RWPE2 (cell line): Measurements from ENCODE around the gene CAVIN4.

Source experiments
- ATAC-seq: fragments of 200-7000 bp; cut with Tn5 transposase; 3 replicates; pipeline ENCODE4 v1.9.1; 2021; ENCODE audit warnings: low read depth
- DNase-seq: peaks from one replicate; pipeline ENCODE4 v3.0.0-alpha.2; 2020; ENCODE audit warnings: low spot score
- H3K27ac ChIP-seq: fragments of 450-650 bp; 2 replicates; pipeline ENCODE4 v1.5.1; 2017; ENCODE audit warnings: mild to moderate bottlenecking; ENCODE audit not compliant: poor library complexity, severe bottlenecking
- H3K27me3 ChIP-seq: fragments of 250-450 bp; sonication (Bioruptor Pico); 2 replicates; pipeline ENCODE4 v1.5.1; 2021; ENCODE audit warnings: mild to moderate bottlenecking, moderate library complexity; ENCODE audit not compliant: insufficient read depth, poor library complexity, severe bottlenecking
- H3K36me3 ChIP-seq: fragments of 250-450 bp; sonication (Bioruptor Pico); 2 replicates; pipeline ENCODE4 v1.5.1; 2020; ENCODE audit warnings: low read depth, mild to moderate bottlenecking, moderate library complexity
- H3K4me1 ChIP-seq: fragments of 250-450 bp; sonication (Bioruptor Pico); 2 replicates; pipeline ENCODE4 v1.5.1; 2021; ENCODE audit warnings: mild to moderate bottlenecking, moderate library complexity; ENCODE audit not compliant: insufficient read depth, poor library complexity, severe bottlenecking
- H3K4me3 ChIP-seq: fragments of 250-450 bp; sonication (Bioruptor Pico); 2 replicates; pipeline ENCODE4 v1.5.1; 2021; ENCODE audit warnings: mild to moderate bottlenecking, moderate library complexity; ENCODE audit not compliant: severe bottlenecking
- H3K9me3 ChIP-seq: fragments of 250-450 bp; sonication (Bioruptor Pico); 2 replicates; pipeline ENCODE4 v1.5.1; 2021; ENCODE audit warnings: mild to moderate bottlenecking, moderate library complexity; ENCODE audit not compliant: severe bottlenecking
- CTCF ChIP-seq: fragments of 450-650 bp; IDR thresholded peaks from one replicate; pipeline ENCODE4 v1.5.1; 2017; ENCODE audit warnings: mild to moderate bottlenecking, moderate library complexity; ENCODE audit not compliant: poor library complexity, severe bottlenecking

CAVIN4 gene

GRCh38 chr9:100587375-100587774, 9.5 kb downstream of the CAVIN4 start:
- DNase-seq, result no peak
- H3K36me3 ChIP-seq, result no peaks in the 10 kb centered on the region
- H3K27ac ChIP-seq, result no peak overlapping the region

DNA sequence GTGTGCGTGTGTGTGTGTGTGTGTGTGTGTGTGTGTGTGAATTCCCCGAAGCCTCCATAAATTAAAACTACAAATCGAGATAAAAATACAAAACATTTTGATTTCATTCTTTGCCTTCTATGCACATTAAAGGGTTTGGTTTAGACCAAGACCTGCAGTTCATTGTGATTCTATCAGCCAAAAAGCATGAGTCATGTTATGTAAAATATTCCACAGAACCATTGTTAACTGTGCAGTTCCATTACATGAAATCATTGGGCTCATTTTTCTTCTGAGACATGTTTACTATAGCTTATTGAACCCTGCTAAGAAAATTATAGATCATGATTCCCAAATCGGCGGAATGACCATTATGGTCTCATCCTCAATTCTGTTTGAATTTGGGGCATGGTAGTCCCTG, 11.7 kb downstream of the CAVIN4 start:
- TF ChIP-seq CTCF, result no peak
- Histone ChIP-seq H3K4me3 (no peak overlapping the region), H3K36me3 (no peaks in the 10 kb centered on the region), H3K4me1 (no peaks in the 10 kb centered on the region), H3K9me3 (no peaks in the 10 kb centered on the region), H3K27ac (no peak overlapping the region), H3K27me3 (no peaks in the 10 kb centered on the region)
- DNase-seq, result no peak
- ATAC-seq, result peak; percentile 55; the same call in 2 of the 3 replicates

More at GRCh38 chr9:100587375-100587774, 9.5 kb downstream of the CAVIN4 start:
- no peak for TF ChIP-seq CTCF
- Histone ChIP-seq H3K4me3 (no peak overlapping the region), H3K9me3 (no peaks in the 10 kb centered on the region), H3K4me1 (no peaks in the 10 kb centered on the region), H3K27me3 (no peaks in the 10 kb centered on the region)
- 0 out of 3 replicates have a peak, but pooled peaks have one; percentile 29 for ATAC-seq

DNA sequence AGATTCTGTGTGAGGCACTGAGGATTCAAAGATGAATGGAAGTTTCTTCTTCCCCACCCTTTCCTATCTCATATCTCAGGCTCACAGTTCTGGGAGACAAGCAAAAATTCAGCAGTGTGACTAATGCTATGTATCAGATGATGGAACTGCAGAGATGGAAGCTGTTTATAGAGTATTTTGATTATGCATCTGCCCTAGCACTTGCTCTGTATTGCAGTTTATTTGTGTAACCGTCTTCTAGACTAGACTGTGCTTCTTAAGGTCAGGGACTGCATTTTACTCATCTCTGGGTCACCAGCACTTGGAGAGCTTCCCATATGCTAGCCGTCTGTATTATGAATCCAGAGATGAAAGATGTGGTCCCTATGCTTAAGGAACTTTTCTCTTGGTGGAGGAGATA, 12.6 kb downstream of the CAVIN4 start:
- H3K36me3 ChIP-seq, result no peaks in the 10 kb centered on the region
- no peak overlapping the region for H3K4me3 ChIP-seq
- no peaks in the 10 kb centered on the region for H3K4me1 ChIP-seq
- H3K9me3 ChIP-seq, result no peaks in the 10 kb centered on the region
- H3K27ac ChIP-seq, result no peak overlapping the region
- ATAC-seq, result no peak
- DNase-seq, result no peak
- no peaks in the 10 kb centered on the region for H3K27me3 ChIP-seq
- TF ChIP-seq CTCF, result no peak

- ATAC-seq, result no peak
- Histone ChIP-seq H3K36me3 (no peaks in the 10 kb centered on the region), H3K4me3 (no peak overlapping the region), H3K4me1 (no peaks in the 10 kb centered on the region), H3K27ac (no peak overlapping the region), H3K9me3 (no peaks in the 10 kb centered on the region), H3K27me3 (no peaks in the 10 kb centered on the region)
- DNase-seq, result no peak
- TF ChIP-seq CTCF, result no peak
Observed at GRCh38 chr9:100591139-100591538, 13.3 kb downstream of the CAVIN4 start.

DNA sequence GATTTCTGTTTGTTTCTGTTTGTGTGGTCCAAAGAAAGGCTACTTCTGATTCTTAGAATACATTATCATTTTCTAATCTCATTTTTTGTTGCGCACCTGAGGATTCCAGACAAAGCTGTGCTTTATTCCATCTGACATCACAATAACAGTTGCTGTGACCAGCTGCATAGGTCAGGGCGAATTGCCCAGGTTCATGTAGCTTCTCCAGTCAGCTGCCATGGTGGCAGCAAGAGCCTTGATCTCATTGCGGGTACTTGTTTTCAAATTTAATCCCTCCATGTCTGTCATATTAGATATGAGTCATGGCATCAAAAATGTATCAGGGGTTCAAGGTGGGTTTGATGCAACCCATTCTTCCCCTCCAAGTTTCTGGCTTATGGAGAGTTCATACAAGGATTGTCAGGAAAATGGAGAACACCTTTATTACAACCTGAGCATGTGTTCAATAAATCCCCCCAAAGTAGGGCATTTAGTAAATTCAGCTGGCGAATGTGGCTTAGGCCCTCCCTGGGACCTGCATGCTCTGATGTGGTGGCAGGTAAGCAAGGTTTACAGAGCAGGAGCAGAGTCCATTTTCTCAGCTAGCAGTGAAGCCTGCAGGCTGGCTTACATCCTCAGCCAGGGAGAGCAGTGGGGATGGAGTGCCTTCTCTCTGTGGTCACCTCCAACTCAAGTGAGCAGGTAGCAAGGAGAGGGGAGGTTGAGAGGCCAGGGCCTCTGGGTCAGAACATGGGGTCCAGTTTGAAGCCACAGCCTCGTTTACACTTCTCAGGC, 13.9 kb downstream of the CAVIN4 start:
- H3K4me1 ChIP-seq, result no peaks in the 10 kb centered on the region
- H3K4me3 ChIP-seq, result no peak overlapping the region
- DNase-seq (no peak), ATAC-seq (no peak)
- no peak overlapping the region for H3K27ac ChIP-seq
- TF ChIP-seq CTCF, result no peak
- H3K36me3 ChIP-seq, result no peaks in the 10 kb centered on the region
- H3K27me3 ChIP-seq, result no peaks in the 10 kb centered on the region
- no peaks in the 10 kb centered on the region for H3K9me3 ChIP-seq
